HG02759 (cell line): ENCODE results near the gene OTUD1.
"Not testable (repeated sequence)": the region's sequence is repeated elsewhere in the genome, so short reads cannot be mapped to it uniquely, and the experiment has no call there.

Experiments used
- ATAC-seq: cut with Tn5 transposase; IDR thresholded peaks from one replicate; pipeline ENCODE4 v1.9.1; 2021; ENCODE audit warnings: mild to moderate bottlenecking, moderate library complexity; ENCODE audit not compliant: unreplicated experiment

The OTUD1 gene, protein sequence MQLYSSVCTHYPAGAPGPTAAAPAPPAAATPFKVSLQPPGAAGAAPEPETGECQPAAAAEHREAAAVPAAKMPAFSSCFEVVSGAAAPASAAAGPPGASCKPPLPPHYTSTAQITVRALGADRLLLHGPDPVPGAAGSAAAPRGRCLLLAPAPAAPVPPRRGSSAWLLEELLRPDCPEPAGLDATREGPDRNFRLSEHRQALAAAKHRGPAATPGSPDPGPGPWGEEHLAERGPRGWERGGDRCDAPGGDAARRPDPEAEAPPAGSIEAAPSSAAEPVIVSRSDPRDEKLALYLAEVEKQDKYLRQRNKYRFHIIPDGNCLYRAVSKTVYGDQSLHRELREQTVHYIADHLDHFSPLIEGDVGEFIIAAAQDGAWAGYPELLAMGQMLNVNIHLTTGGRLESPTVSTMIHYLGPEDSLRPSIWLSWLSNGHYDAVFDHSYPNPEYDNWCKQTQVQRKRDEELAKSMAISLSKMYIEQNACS

DNA sequence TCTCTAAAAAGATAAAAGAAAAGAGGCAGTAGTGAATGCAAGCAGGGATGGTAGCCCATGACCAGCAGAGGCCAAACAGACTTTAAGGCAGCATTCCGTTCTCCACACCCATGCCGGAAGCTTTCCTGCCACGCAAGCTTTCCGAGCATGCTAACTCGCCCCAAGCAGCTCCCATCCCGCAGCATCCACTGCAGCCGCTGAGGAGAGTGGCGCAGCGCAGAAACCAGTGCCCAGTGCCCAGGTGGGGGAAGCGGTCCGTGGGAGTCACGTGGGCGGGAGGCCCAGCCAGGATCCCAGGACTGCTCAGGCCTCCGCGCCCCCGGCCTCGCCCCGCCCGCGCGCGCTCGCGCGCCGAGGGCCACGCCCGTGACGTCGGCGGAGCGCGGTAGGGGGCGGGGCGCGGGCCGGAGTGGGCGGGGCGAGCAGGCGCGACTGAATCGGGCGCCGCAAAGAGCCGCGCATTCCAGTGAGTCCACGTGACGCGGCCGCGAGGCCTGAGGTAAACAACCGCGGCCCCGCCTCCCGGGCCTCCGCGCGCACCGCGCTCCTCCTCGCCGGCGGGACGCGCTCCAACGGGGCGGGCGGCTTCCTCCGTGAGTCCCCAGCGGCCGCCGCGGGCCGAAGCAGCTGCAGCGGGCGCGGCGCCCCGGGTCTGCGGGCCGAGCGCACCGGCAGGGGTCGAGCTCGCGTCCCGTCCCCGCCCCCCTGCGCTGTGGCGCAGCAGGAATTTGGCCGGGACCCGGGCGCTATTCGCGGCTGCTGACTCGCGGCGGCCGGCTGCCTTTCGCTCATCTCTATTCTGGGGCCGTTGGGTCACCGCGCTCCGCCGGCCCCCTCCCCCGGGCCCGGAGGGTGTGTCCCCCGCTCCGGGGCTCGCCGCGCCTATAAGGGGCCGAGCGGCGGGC, at the start of gene OTUD1:
TSS of gene OTUD1 (plus strand) at position 529 of the 905 bp plus-strand sequence. CDS start 383 bp downstream, outside the sequence.
- peak; percentile 80 for ATAC-seq

DNA sequence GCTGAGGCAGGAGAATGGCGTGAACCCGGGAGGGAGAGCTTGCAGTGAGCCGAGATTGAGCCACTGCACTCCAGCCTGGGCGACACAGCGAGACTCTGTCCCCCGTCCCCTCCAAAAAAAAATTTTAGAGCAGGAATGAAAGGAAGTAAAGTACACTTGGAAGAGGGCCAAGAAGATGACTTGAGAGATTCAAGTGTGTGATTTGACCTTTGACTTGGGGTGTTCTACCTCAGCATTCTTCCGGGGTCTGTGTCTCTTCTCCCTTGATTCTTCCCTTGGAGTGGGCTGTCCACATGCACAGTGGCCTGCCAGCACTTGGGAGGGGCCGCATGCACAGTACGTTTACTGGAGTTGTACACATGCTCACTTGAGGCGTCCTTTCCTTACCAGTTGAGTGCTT, 48.5 kb upstream of the OTUD1 start:
- not testable (repeated sequence) for ATAC-seq

DNA sequence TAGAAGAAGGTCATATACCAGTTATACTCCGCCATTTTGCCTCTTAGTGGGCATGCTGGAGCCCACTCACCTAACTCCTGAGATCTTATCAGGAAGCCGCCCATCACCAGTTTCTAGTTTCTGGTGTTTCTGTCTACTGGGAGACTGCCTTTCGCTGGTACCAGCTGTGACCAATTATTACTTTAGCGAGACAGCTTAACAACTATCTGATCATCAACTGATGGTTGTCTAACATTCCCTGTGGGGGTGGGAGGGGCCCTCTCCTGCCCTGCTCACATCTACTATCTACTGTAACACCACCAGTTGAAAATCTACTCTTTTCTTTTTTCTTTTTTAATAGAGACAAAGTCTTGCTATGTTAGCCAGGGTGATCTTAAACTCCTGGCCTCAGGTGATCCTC, 48.1 kb upstream of the OTUD1 start:
- ATAC-seq: no peak

DNA sequence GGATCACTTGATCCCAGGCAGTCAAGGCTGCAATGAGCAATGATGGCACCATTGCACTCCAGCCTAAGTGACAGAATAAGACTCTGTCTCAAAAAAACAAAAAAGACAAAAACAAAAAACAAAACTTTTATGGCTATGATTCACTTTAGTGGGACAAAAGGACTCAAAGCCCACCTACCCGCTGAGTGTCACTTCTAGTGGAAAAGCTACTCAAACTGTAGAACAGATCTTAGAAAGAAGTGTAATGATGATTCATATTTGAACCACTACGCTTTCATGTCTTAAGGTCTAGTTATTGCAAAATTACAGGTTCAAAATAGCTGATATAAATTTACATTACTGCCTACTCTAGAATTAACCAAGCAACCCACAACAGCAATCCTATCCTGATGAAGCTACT, 47.1 kb upstream of the OTUD1 start:
- no peak for ATAC-seq

DNA sequence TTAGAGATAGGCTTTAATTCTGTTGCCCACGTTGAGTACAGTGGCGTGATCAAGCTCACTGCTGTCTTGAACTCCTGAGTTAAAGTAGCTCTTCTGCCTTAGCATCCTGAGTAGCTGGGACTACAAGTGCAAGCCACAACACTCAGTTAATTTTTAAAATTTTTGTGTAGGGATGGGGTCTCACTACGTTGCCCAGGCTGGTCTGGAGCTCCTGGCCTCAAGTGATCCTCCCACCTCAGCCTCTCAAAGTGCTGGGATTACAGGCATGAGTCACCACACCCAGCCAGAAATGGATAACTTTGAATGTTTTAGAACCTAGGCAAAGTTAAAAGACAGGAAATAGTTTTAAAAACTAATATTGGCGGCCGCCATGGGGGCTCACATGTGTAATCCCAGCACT, 43.9 kb upstream of the OTUD1 start:
- no peak for ATAC-seq

DNA sequence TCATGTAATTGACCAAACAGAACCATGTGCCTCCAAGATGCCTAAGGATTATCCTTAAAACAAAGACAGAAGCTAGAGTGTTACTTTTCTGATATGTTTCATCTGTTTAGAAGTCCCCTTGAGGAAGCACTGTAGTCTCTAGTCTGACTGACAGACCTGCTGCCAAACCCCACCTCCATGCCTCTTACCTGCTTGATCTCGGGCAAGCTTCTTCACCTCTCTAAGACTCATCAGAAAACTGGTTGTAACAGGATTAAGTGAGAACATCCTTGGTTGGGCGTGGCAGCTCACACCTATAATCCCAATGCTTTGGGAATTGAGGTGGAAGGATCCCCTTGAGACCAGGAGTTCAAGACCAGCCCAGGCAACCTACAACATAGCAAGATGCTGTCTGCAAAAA, 42.2 kb upstream of the OTUD1 start:
- ATAC-seq: no peak

DNA sequence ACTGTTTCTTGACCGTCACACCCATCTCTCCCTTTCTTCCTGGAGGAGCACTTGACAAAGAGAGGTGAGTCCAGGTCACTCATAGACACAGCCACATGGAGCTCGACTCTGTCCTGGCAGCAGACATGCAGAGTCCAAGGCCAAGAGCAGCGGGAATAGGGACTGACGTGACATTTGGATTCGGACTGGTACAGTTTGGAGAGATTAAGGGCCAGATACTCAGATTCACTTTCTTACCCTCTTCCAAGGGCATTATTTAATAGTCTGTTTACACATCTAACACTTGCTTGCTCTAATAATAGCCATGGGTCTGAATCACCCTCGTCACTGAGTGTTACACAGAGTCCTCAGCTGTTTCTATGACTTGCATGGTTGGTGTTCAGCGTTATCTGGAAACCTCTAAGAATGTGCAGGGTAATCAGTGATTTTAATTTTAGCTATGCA, 39.2 kb upstream of the OTUD1 start:
- ATAC-seq: no peak

DNA sequence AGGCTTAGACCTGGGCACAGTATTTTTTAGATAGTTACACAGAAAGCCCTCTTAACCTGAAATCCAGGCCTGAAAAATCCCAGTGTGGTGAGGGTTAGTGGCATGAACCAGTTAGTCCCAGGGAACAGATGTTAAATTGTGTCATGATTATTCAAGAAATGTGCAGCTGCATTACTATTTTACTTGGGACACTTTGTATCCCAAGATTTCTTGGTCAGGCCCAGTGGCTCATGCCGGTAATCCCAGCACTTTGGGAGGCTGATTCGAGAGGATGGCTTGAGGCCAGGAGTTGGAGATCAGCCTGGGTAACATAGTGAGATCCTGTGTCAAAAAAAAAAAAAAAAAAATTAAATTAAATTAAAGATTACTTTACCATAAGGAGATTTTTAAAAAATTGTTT, 36.0 kb upstream of the OTUD1 start:
- no peak for ATAC-seq

DNA sequence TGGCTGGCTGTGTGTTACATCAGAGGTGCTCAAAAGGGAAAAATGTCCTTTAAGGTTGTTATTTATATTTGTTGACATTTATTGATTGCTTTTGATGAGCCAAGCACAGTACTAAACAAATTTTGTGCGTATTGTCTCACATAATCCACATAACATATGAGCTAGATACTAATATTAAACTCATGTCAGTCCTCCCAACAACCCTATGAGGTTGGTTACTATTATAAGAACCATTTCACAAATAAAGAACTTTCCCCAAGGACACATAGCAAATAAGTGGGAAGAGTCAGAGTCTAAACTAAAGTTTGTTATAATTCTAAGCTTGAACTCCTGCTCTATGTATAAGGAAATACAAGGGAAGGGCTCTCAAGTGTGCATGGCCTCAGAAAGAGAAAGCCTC, 35.6 kb upstream of the OTUD1 start:
- ATAC-seq: no peak

DNA sequence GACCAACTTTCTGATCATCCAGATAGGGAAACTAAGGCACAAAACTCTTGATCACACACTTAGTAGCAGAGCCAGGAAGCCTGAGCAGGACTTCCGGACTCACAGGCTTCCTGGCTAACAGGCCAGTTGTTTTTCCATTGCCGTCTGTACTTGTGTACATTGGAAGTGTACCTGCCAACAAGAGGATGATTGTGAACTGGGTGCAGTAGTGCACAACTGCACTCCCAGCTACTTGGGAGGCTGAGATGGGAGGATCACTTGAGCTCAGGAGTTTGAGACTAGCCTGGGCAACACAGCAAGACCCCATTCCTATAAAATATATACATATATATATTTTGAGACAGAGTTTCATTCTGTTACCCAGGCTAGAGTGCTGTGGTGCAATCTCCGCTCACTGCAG, 35.2 kb upstream of the OTUD1 start:
- no peak for ATAC-seq

DNA sequence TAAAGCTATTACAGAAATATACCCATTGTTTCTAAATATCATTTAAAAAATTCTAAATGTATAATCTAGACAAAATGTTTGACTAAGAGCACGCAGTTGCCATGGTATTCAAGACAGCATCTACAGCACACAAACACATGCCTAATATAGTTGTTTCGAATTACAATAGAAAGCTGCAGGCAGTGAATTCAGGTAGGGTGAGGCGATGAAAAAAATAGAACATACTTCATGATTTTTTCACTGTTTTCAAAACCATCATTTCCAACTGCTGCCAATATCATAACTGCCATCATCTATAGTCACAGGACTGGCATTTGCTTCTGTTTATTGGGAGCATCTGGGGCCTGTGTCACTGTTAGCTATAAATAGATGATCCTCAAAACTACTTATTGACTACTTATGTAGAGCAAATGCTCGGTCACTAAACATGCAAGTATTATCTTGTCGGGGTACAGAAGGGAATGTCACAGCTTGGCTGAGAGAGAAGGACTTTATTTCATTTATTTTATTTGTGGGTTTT, 34.4 kb upstream of the OTUD1 start:
- no peak for ATAC-seq

DNA sequence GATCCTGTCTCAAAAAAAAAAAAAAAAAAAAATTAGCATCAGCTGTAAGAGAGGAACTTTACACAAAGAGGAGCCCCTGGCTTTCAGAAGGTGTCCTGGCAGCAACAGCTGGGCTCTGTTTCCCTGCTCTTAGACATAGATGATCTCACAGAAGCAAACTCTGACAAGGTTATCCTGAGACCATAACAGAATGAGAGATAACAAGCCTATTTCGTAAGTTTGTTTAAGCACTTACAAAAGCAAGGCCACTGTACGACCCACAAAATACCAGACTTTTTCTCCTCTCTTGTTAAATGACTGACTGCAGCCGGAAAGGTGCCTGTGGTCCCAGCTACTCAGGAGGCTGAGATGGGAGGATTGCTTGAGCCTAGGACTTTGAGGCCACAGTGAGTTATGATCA, 33.3 kb upstream of the OTUD1 start:
- ATAC-seq: no peak

DNA sequence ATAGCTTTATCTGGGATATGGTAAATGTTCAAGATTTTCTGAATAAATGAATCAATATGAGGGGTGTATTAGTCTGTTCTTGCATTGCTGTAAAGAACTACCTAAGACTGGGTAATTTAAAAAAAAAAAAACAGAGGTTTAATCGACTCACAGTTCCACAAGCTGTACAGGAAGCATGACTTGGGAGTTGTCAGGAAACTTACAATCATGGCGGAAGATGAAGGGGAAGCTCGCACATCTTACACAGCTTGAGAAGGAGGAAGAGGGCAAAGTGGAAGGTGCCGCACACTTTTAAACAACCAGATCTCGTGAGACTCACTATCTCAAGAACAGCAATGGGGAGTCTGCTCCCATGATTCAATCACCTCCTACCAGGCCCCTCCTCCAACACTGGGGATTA, 32.5 kb upstream of the OTUD1 start:
- no peak for ATAC-seq

DNA sequence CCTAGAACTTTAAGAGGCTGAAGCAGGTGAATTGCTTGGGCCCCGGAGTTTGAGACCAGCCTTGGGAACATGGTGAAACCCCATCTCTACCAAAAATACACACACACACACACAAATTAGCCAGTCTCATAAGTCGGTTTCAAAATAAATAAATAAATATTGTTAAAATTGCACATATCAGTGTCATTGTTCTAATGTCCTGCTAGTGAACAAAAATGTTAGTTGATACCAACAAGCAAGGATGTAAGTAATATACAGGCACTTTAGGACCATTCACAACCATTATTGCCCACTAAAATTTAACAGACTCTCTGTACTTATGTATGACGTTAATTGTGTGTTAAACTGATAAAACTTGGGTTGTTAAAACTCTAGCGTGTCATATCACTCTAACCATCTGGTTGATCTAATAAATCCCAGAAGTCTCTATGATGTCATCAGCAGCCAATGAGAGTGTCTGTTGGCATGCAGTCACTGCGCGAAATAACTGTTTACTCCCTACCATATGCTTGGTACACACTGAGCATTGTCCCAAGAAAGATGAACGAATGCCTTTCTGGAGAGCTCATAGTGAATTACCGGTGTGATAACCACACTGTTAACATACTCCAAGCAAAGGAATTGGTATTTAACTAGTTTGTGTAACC, 30.4 kb upstream of the OTUD1 start:
- no peak for ATAC-seq

DNA sequence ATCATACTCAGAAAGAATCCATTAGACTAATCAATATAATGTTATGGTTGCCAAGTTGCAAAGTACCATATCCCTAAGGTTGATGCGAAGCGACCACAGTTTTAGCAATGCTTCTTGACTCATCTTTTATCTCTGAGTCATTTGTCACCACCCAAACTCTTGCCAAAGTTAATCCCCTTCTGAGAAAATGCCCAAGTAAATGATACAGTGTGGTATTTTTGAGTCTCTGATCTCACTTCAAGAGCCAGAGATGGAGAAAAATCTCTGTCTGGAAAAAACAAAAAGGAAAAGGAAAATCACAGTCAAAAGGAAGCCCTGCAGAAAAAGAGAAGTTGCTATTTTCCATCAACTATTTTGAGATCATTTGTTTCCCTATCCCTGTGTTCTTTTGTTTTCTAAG, 26.7 kb upstream of the OTUD1 start:
- ATAC-seq: peak; percentile 39

DNA sequence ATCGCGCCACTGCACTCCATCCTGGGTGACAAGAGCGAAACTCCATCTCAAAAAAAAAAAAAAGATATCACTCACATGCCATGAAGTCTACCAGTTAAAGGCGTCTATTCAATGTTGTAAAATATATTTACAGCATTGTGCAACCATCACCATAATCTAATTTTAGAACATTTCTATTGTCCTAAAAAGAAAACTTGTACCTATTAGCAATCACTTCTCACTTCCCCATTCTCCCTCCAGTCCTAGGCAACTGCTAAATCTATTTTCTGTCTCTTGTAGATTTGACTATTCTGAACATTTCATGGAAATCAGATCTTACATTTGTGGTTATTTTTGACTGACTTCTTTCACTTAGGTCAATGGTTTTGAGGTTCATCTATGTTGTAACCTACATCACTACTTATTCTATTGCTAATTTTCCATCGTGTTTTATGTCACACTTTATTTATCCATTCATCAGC, 25.2 kb upstream of the OTUD1 start:
- ATAC-seq: peak; percentile 91

DNA sequence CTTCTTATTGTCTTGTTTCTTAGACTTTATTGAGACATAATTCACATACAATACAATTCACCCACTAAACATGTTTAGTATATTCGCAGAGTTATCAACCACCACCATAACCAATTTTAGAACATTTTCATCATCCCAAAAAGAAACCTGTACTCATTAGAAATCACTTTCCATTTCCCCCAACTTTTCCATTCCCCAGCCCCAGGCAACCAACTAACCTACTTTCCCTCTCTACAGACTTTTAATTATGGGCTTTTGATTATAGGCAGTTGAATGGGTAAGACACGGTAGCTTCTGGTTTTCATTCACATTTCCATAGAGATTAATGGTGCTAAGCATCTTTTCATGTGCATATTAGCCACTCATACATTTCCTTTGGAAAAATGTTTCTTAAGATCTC, 24.2 kb upstream of the OTUD1 start:
- ATAC-seq: no peak

DNA sequence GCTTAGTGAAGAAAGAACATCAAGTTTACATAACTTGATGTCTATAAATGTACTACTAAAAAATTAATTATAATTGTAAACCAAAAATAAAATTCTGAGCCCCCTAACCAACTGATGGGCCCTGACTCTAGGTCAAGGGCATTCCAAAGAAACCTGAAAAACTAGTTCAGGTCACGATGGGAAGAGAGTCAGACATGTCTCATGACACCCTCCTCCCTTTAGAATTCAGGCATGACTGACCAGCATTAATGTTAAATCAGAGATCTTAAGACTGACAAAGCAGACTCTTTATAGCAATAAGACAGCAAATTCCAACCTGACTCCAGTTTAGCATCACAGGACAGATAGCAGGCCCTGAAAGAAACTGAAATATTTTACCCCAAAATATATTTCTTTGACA, 21.6 kb upstream of the OTUD1 start:
- ATAC-seq: no peak

DNA sequence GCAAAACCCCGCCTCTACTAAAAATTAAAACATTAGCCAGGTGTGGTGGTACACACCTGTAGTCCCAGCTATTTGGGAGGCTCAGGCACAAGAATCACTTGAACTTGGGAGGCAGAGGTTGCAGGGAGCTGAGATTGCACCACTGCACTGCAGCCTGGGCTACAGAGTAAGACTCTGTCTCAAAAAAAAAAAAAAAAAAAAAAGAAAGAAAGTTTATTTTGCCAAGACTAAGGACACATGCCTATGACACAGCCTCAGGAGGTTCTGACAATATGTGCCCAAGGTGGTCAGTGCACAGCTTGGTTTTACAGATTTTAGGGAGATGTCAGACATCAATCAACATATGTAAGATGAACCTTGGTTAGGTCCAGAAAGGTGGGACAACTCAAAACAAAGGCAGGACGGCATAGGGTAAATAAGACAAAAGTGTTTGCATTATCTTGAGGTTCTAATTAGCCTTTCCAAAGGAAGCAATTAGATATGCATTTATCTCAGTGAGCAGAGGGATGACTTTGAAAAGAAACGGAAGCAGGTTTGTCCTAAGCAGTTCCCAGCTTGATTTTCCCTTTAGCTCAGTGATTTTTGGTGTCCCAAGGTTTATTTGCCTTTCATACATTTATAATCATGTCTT, 20.7 kb upstream of the OTUD1 start:
- no peak for ATAC-seq

DNA sequence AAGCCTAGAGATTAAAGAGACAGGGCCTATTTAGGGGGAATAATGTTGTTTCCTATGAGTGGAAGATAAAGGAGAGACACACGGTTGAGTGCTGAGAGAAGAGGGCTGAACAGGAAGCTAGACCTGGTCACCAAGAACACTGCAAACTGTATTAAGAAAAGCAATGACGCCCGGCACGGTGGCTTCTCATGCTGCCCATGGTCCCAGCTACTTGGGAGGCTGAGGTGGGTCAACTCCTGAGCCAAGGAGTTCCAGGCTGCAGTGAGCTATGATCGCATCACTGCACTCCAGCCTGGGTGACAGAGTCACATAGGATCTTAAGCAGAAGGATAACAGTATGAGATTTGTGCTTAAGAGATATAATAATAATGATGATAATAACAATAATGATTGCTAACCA, 19.7 kb upstream of the OTUD1 start:
- ATAC-seq: no peak
